AG04449 (cell line): ENCODE results near the gene GAPDHS.

ENCODE experiments used
- CTCF ChIA-PET: fragments of 350-600 bp; formaldehyde crosslinking; extraction: SDS; loops from one replicate; lab custom pipeline; 2021; ENCODE audit warnings: antibody characterized with exemption; lab: Yijun Ruan, JAX
- POLR2A ChIA-PET: fragments of 400-600, 350-600 bp; formaldehyde crosslinking; extraction: SDS; loops from one replicate; lab custom pipeline; 2020; ENCODE audit warnings: antibody characterized with exemption, inconsistent platforms; lab: Yijun Ruan, JAX
- DNase-seq: peaks from one replicate; pipeline ENCODE4 v3.0.0-alpha.2; 2010; ENCODE audit warnings: low read depth, low spot score
- H3K4me3 ChIP-seq: 2 replicates; pipeline ENCODE4 v1.5.1; 2011; ENCODE audit warnings: low read depth, mild to moderate bottlenecking, control low read depth, low read length
- CTCF ChIP-seq: IDR thresholded peaks from one replicate; pipeline ENCODE4 v1.5.1; 2011; ENCODE audit warnings: mild to moderate bottlenecking, moderate library complexity, low read length, control low read depth, inconsistent platforms; ENCODE audit not compliant: insufficient read depth; ENCODE audit errors: missing control alignments

Gene GAPDHS

GRCh38 chr19:35512831-35513627 is 20.2 kb upstream of the GAPDHS start:
- POLR2A ChIA-PET: interaction anchor here (0.6 kb wide), 1 partner anchor 446 kb away, joined by 3 read pairs; no protein-coding TSS in a partner anchor
- no peak overlapping the region for H3K4me3 ChIP-seq
- CTCF ChIA-PET: interaction anchor here (1.2 kb wide), 1 partner anchor 10 kb away, joined by 3 read pairs; no protein-coding TSS in a partner anchor
- no peak for DNase-seq
- no peak for TF ChIP-seq CTCF

- H3K4me3 ChIP-seq: no peak within 1 kb of the TSS
- CTCF ChIA-PET: interaction anchor here (1.0 to 4.8 kb wide), 4 partner anchors 17 to 94 kb away, joined by 3 to 27 read pairs (median 4); no protein-coding TSS in a partner anchor
- POLR2A ChIA-PET: interaction anchor here (0.6 kb wide), 1 partner anchor 446 kb away, joined by 3 read pairs; no protein-coding TSS in a partner anchor
- no peak for DNase-seq
- TF ChIP-seq CTCF: no peak
Measured at GRCh38 chr19:35513628-35514281, 19.5 kb upstream of the GAPDHS start, which contains the start of gene DMKN. Gene DMKN, minus strand, starts transcription at chr19:35513649. Its CDS starts 174 bp downstream, at chr19:35513475.

- H3K4me3 ChIP-seq: no peak overlapping the region
- DNase-seq: no peak
- TF ChIP-seq CTCF: no peak
- CTCF ChIA-PET: interaction anchor here (1.0 to 4.8 kb wide), 5 partner anchors 9 to 94 kb away, joined by 3 to 27 read pairs (median 4); no protein-coding TSS in a partner anchor
- POLR2A ChIA-PET: no interaction called here
Measured at GRCh38 chr19:35514282-35514809, 18.9 kb upstream of the GAPDHS start.

- H3K4me3 ChIP-seq: no peak overlapping the region
- DNase-seq: no peak
- POLR2A ChIA-PET: no interaction called here
- CTCF ChIA-PET: interaction anchor here (1.1 to 8.5 kb wide), 5 partner anchors 7 to 163 kb away, joined by 3 to 42 read pairs (median 5); no protein-coding TSS in a partner anchor
- TF ChIP-seq CTCF: no peak
Measured at GRCh38 chr19:35516310-35516709, 16.9 kb upstream of the GAPDHS start.

- CTCF ChIA-PET: interaction anchor here (4.8 to 8.5 kb wide), 2 partner anchors 8 to 32 kb away, joined by 27 to 42 read pairs; no protein-coding TSS in a partner anchor
Measured at GRCh38 chr19:35517342-35517741, 15.9 kb upstream of the GAPDHS start.

More at GRCh38 chr19:35517342-35517741, 15.9 kb upstream of the GAPDHS start:
- no peak overlapping the region for H3K4me3 ChIP-seq
- TF ChIP-seq CTCF: no peak
- POLR2A ChIA-PET: no interaction called here
- DNase-seq: no peak
